ENCODE results near the gene MEMO1.
"Not testable (repeated sequence)": the region's sequence is repeated elsewhere in the genome, so short reads cannot be mapped to it uniquely, and the experiment has no call there.

- not testable (repeated sequence) for TF ChIP-seq CTCF, POLR2A (IDR thresholded peaks at IDR 0.05)
These were observed 57.7 kb downstream of the MEMO1 start for GRCh38 chr2:31953095-31953494.
